A549 (cell line): ENCODE results near the gene TMEM151A. TPM values are rescaled to one million over a fixed set of nuclear protein-coding genes. Genes with fewer than 3 reads are reported as not detected.

Source experiments
- ATAC-seq, 2 experiments: fragments of 200-7000 bp in 1 of 2; fragments of >200 bp in 1 of 2; cut with Nextera tagmentation in 1 of 2; cut with Tn5 transposase in 1 of 2; 3 replicates each; pipeline versions ENCODE4 v1.8.0 to v1.9.1; 2018 to 2020; ENCODE audit warnings: mild to moderate bottlenecking in 1 of 2, moderate library complexity in 1 of 2
- CTCF ChIA-PET: fragments of 300-600 bp; sonication (Branson Sonifier 250); formaldehyde crosslinking; extraction: SDS; loops from one replicate; lab custom pipeline; 2021; ENCODE audit warnings: antibody characterized with exemption, inconsistent platforms; lab: Yijun Ruan, JAX
- POLR2A ChIA-PET: fragments of 350-600 bp; formaldehyde crosslinking; extraction: SDS; loops from one replicate; lab custom pipeline; 2021; ENCODE audit warnings: antibody characterized with exemption, inconsistent platforms; lab: Yijun Ruan, JAX
- DNase-seq, 2 experiments: peaks; one replicate each; pipeline versions ENCODE4 v3.0.0 to v3.0.0-alpha.2; 2011 to 2016; ENCODE audit warnings: low read depth in 1 of 2, low spot score in 1 of 2
- FAIRE-seq: peaks from 2 replicates; lab custom pipeline; 2011; peaks lifted over from hg19 to GRCh38; lab: Jason Lieb, UNC
- H3K27ac ChIP-seq, 2 experiments: fragments of >200 bp; sonication (Bioruptor Twin); formaldehyde crosslinking; 3 replicates each; pipeline ENCODE4 v1.5.1; 2016 to 2017
- H3K4me1 ChIP-seq: fragments of >200 bp; sonication (Bioruptor Twin); formaldehyde crosslinking; 3 replicates; pipeline ENCODE4 v1.6.1; 2016
- H3K4me2 ChIP-seq: fragments of >200 bp; sonication (Bioruptor Twin); formaldehyde crosslinking; 3 replicates; pipeline ENCODE4 v1.6.1; 2016
- H3K4me3 ChIP-seq: fragments of >200 bp; sonication (Bioruptor Twin); formaldehyde crosslinking; 3 replicates; pipeline ENCODE4 v1.5.1; 2016
- H3K9me3 ChIP-seq: fragments of >200 bp; sonication (Bioruptor Twin); formaldehyde crosslinking; 3 replicates; pipeline ENCODE4 v1.6.1; 2016
- CBX8 ChIP-seq: fragments of 200-600 bp; sonication (generic); IDR thresholded peaks from 2 replicates; pipeline ENCODE4 v1.6.1; 2016
- CEBPB ChIP-seq, 2 experiments: fragments of >200 bp in 1 of 2; sonication (Bioruptor Twin) in 1 of 2; formaldehyde crosslinking in 1 of 2; IDR thresholded peaks; 2 replicates each; pipeline ENCODE4 v1.6.1; 2012 to 2016
- CHD2 ChIP-seq: fragments of 150-350 bp; IDR thresholded peaks from 2 replicates; pipeline ENCODE4 v1.6.1; 2014; ENCODE audit warnings: low read length; ENCODE audit not compliant: partially characterized antibody
- CHD4 ChIP-seq: fragments of 200-600 bp; sonication (generic); IDR thresholded peaks from 2 replicates; pipeline ENCODE4 v1.6.1; 2016; ENCODE audit warnings: antibody characterized with exemption, mild to moderate bottlenecking, borderline replicate concordance
- EP300 ChIP-seq, 2 experiments: fragments of >200 bp; sonication (Bioruptor Twin); formaldehyde crosslinking; IDR thresholded peaks; 2 replicates in 1 of 2; 3 replicates in 1 of 2; pipeline ENCODE4 v1.6.1; 2016 to 2017
- ESRRA ChIP-seq: fragments of 150-350 bp; IDR thresholded peaks from 2 replicates; pipeline ENCODE4 v1.6.1; 2014; ENCODE audit warnings: mild to moderate bottlenecking, low read length, borderline replicate concordance
- FOSB ChIP-seq: fragments of 250-450 bp; sonication (Bioruptor Pico); IDR thresholded peaks from 2 replicates; pipeline ENCODE4 v1.5.0; 2020; ENCODE audit warnings: mild to moderate bottlenecking, moderate library complexity
- FOXS1 ChIP-seq: fragments of 250-450 bp; sonication (Bioruptor Pico); IDR thresholded peaks from 2 replicates; pipeline ENCODE4 v1.5.0; 2020; ENCODE audit warnings: mild to moderate bottlenecking, moderate library complexity
- HDAC2 ChIP-seq: fragments of 200-600 bp; sonication (generic); IDR thresholded peaks from 2 replicates; pipeline ENCODE4 v1.6.1; 2016
- HEYL ChIP-seq: fragments of 250-450 bp; sonication (Bioruptor Pico); IDR thresholded peaks from 2 replicates; pipeline ENCODE4 v1.8.0; 2021; ENCODE audit warnings: mild to moderate bottlenecking, moderate library complexity
- HOXB5 ChIP-seq: fragments of 250-450 bp; sonication (Bioruptor Pico); IDR thresholded peaks from 2 replicates; pipeline ENCODE4 v1.5.0; 2020; ENCODE audit warnings: mild to moderate bottlenecking, moderate library complexity
- JUN ChIP-seq, 2 experiments: fragments of >200 bp; sonication (Bioruptor Twin); formaldehyde crosslinking; IDR thresholded peaks; 2 replicates in 1 of 2; 3 replicates in 1 of 2; pipeline ENCODE4 v1.6.1; 2016 to 2017
- JUNB ChIP-seq: fragments of >200 bp; sonication (Bioruptor Twin); formaldehyde crosslinking; IDR thresholded peaks from 2 replicates; pipeline ENCODE4 v1.6.1; 2016
- NR3C1 ChIP-seq: fragments of >200 bp; sonication (Bioruptor Twin); formaldehyde crosslinking; IDR thresholded peaks from 3 replicates; pipeline ENCODE4 v1.6.1; 2017
- PHF8 ChIP-seq: fragments of 200-600 bp; sonication (generic); IDR thresholded peaks from 2 replicates; pipeline ENCODE4 v1.6.1; 2016; ENCODE audit warnings: low read depth, mild to moderate bottlenecking, antibody characterized with exemption, moderate library complexity, borderline replicate concordance
- POLR2A ChIP-seq: IDR thresholded peaks from 2 replicates; pipeline ENCODE4 v1.6.1; 2012; ENCODE audit warnings: mild to moderate bottlenecking, low read length
- POLR2AphosphoS2 ChIP-seq: conservative IDR thresholded peaks from 2 replicates; pipeline ENCODE4 v1.6.1; 2012; ENCODE audit warnings: low read length, improper control_type of control experiment, inconsistent platforms
- SREBF2 ChIP-seq: fragments of 450-650 bp; IDR thresholded peaks from 2 replicates; pipeline ENCODE4 v1.6.1; 2014; ENCODE audit warnings: mild to moderate bottlenecking, moderate library complexity
- TP53 ChIP-seq: fragments of 250-450 bp; sonication (Bioruptor Pico); IDR thresholded peaks from 2 replicates; pipeline ENCODE4 v1.5.0; 2021; ENCODE audit warnings: mild to moderate bottlenecking, moderate library complexity
- ZC3H11A ChIP-seq: fragments of 450-650 bp; IDR thresholded peaks from 2 replicates; pipeline ENCODE4 v1.6.1; 2014; ENCODE audit warnings: antibody characterized with exemption, mild to moderate bottlenecking
- ZSCAN20 ChIP-seq: fragments of 250-450 bp; sonication (Bioruptor Pico); IDR thresholded peaks from 2 replicates; pipeline ENCODE4 v1.8.0; 2022; ENCODE audit warnings: mild to moderate bottlenecking, moderate library complexity
- WGBS: methylation state at CpG from one replicate; pipeline ENCODE4 v1.1.6; 2017; ENCODE audit errors: missing lambda C conversion rate; 5-methylcytosine and 5-hydroxymethylcytosine counted together
- polyA plus RNA-seq, 4 experiments: library from polyadenylated mRNA; depleted of rRNA in 3 of 4; stranded (reverse); fragments of >200 nt; fragmentation: RNase III in 1 of 4; extraction: RNeasy Plus Mini Kit Qiagen cat#74134 plus additional on column Dnase treatment in 1 of 4; gene quantifications; 2 replicates in 3 of 4; 3 replicates in 1 of 4; pipeline ENCODE4 v1.2.3, GENCODE V29; 2011 to 2017
- TF ChIP-seq, protein P1 (sequence below): IDR thresholded peaks from 2 replicates; pipeline ENCODE4 v1.6.1; 2012
- TF ChIP-seq, protein P2 (sequence below): IDR thresholded peaks from 2 replicates; pipeline ENCODE4 v1.6.1; 2012
- TF ChIP-seq, protein P3 (sequence below): fragments of >200 bp; sonication (Bioruptor Twin); formaldehyde crosslinking; IDR thresholded peaks from 3 replicates; pipeline ENCODE4 v1.6.1; 2016
- TF ChIP-seq, protein P4 (sequence below): IDR thresholded peaks from 2 replicates; pipeline ENCODE4 v1.6.1; 2012; ENCODE audit warnings: low read depth, borderline replicate concordance

The TMEM151A gene
- polyA plus RNA-seq, 2 of the 4 experiments (the other 2 are of a cell fraction): 0.44 to 1.8 TPM

DNA sequence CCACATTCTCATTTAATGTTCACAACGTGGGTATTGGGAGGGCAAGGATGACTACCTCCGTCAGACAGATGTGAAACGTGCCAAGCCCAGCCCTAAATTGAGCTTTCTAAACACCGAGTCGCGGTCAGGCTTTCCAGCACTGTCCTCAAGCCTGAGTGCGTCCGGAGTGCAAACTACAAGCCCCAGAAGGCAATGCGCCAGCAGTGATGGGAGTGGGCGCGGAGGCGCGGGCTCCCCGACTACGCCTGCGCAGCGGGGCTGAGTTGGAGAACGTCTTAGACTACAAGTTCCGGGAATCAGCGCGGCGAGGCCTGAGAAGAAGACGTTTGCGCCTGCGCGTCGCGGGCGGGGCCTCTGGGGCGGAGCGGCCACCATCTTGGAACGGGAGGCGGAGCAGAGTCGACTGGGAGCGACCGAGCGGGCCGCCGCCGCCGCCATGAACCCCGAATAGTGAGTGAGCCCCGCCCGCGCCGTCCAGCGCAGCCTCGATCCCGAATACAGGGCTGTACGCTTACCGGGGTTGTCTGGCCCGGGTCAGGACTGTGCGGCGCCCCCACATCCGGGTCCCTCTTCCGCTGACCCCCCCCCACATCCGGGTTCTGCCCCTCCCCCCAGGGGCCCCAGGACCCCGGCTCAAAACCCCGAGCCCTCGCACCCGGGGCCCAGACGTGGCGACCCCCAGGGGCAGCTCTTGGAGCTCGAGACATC lies 23.3 kb upstream of the TMEM151A start, which contains the start of gene RAB1B:
Gene RAB1B, plus strand, starts transcription at position 396 of the 708 bp plus-strand sequence. Its CDS starts 41 bp downstream, at position 437.
- DNase-seq (peak; percentile 94 to 99), ATAC-seq (peak; percentile 67 to 88), FAIRE-seq (peak; percentile 72)
- Histone ChIP-seq H3K4me3 (peak within 1 kb of the TSS; percentile 93), H3K4me2 (peak within 1 kb of the TSS; percentile 94), H3K9me3 (no peaks in the 10 kb centered on the region), H3K27ac (peak within 1 kb of the TSS; percentile 91 to 97), H3K4me1 (peaks cover 19% of the 10 kb centered on the region)
- WGBS: 1% methylated on average over 31 of the region's 64 CpGs
- peak in 1 of 2 experiments; percentile 93 for TF ChIP-seq JUN (IDR thresholded peaks at IDR 0.05)
- TF ChIP-seq, protein P1, sequence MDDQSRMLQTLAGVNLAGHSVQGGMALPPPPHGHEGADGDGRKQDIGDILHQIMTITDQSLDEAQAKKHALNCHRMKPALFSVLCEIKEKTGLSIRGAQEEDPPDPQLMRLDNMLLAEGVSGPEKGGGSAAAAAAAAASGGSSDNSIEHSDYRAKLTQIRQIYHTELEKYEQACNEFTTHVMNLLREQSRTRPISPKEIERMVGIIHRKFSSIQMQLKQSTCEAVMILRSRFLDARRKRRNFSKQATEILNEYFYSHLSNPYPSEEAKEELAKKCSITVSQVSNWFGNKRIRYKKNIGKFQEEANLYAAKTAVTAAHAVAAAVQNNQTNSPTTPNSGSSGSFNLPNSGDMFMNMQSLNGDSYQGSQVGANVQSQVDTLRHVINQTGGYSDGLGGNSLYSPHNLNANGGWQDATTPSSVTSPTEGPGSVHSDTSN: peak; percentile 49; the same call in 1 of the 2 replicates
- peak; percentile 9; the same call in 1 of the 2 replicates for TF ChIP-seq POLR2A
- TF ChIP-seq, protein P2, sequence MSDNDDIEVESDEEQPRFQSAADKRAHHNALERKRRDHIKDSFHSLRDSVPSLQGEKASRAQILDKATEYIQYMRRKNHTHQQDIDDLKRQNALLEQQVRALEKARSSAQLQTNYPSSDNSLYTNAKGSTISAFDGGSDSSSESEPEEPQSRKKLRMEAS: 0 out of 2 replicates have a peak, but pooled peaks have one; percentile 22
- TF ChIP-seq CBX8: no peak
- CTCF ChIA-PET: interaction anchor here (0.7 to 2.8 kb wide), 3 partner anchors 8 to 46 kb away, joined by 4 to 13 read pairs (median 5); no protein-coding TSS in a partner anchor
- POLR2A ChIA-PET: interaction anchor here (0.6 to 1.6 kb wide), 4 partner anchors 9 to 21 kb away, joined by 3 to 6 read pairs (median 5); partner anchors contain the start of genes CNIH2 and YIF1A

DNA sequence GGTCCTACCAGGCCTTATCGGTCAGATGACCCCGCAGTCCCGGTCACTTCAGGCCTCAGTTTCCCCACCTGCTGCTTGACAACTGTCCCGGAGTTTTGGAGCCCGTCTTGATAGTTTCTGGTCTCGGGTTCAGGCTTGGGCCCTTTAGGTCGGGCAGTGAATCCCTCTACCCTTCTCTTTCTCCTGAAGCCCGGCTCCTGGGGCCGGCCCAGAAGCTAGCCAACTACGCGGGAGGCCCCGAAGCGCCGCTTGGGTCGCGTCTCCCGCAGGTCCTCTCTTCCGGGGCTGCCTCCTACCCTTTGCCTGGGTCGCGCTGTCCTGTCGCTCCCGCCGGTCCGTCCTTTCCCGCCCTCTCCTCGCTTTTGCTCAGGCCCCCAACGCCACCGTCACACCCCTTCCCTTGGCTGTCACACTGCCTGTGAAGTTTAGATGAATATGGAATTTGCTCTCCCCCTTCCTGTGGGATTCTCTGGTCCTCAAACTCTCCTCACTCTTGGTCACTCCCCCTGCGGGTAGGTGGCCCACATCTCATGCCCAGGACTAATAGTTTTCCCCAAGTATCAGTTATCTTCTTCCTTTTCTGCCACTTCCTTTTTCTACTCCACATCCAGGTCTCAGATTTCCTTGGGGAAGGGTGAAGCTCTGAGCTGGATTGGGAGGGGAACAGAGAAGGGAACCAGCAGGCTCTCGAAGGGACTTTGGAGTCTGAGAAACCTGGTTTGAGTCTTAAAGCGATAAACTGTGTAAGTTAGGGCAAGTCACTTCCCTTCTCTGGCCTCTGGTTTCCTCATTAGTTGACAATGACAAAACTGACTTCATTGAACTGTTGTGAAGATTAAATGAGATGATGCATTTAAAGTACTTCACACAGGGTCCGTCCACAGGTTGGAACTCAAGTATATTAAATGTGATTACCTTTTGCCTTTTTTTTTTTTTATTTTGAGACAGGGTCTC lies 22.5 kb upstream of the TMEM151A start:
- DNase-seq (peak; percentile 45 to 61), FAIRE-seq (no peak), ATAC-seq (peak in 1 of 2 experiments; percentile 1; a peak in 2 of 6 replicates)
- 7% methylated on average over 32 of the region's 32 CpGs for WGBS
- peak overlapping the region; percentile 91 to 97 for H3K27ac ChIP-seq
- peaks cover 19% of the 10 kb centered on the region for H3K4me1 ChIP-seq
- CTCF ChIA-PET: interaction anchor here (1.6 kb wide), 1 partner anchor 9 kb away, joined by 5 read pairs; no protein-coding TSS in a partner anchor
- TF ChIP-seq, protein P3, sequence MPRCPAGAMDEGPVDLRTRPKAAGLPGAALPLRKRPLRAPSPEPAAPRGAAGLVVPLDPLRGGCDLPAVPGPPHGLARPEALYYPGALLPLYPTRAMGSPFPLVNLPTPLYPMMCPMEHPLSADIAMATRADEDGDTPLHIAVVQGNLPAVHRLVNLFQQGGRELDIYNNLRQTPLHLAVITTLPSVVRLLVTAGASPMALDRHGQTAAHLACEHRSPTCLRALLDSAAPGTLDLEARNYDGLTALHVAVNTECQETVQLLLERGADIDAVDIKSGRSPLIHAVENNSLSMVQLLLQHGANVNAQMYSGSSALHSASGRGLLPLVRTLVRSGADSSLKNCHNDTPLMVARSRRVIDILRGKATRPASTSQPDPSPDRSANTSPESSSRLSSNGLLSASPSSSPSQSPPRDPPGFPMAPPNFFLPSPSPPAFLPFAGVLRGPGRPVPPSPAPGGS: no peak
- TF ChIP-seq FOSB (CRISPR knock-in tag) (no peak), PHF8 (peak; percentile 57; the same call in 1 of the 2 replicates), JUN (IDR thresholded peaks at IDR 0.05) (0 out of 5 replicates have a peak, but pooled peaks of 1 of the 2 experiments have one; percentile 40), POLR2A (no peak)
- H3K4me3 ChIP-seq: peak overlapping the region; percentile 93
- POLR2A ChIA-PET: interaction anchor here (1.0 to 1.2 kb wide), 2 partner anchors 11 to 43 kb away, joined by 3 to 6 read pairs; no protein-coding TSS in a partner anchor
- H3K4me2 ChIP-seq: peak overlapping the region; percentile 94
- H3K9me3 ChIP-seq: no peaks in the 10 kb centered on the region

DNA sequence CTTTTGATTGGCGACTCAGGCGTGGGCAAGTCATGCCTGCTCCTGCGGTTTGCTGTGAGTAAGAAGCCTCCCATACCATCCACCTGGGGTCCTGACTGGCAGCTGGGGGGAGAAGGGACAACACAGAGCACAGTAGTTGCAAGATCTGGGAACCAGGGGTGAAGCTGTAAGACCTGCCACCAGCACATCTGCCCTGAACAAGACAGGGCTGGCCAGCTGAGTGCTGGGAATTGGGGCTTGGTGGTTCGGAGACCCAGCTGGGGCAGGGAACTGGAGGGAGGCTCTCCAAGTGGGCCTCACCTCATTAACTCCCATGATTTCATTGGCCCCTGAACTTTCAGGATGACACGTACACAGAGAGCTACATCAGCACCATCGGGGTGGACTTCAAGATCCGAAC lies 19.9 kb upstream of the TMEM151A start:
- Histone ChIP-seq H3K4me3 (no peak overlapping the region), H3K4me2 (no peak overlapping the region), H3K4me1 (peaks cover 14% of the 10 kb centered on the region)
- 94% methylated on average over 7 of the region's 7 CpGs for whole genome bisulfite sequencing
- no peak for TF ChIP-seq HEYL (CRISPR knock-in tag)
- no peak for TF ChIP-seq HDAC2
- TF ChIP-seq, all 56 proteins: peak for 0
- FAIRE-seq (no peak), DNase-seq (no peak), ATAC-seq (no peak)
- POLR2A ChIA-PET: no interaction called here
- Histone ChIP-seq H3K27ac (no peak overlapping the region), H3K9me3 (no peaks in the 10 kb centered on the region)
- CTCF ChIA-PET: interaction anchor here (0.7 to 1.2 kb wide), 3 partner anchors 10 to 50 kb away, joined by 3 to 4 read pairs (median 4); no protein-coding TSS in a partner anchor

DNA sequence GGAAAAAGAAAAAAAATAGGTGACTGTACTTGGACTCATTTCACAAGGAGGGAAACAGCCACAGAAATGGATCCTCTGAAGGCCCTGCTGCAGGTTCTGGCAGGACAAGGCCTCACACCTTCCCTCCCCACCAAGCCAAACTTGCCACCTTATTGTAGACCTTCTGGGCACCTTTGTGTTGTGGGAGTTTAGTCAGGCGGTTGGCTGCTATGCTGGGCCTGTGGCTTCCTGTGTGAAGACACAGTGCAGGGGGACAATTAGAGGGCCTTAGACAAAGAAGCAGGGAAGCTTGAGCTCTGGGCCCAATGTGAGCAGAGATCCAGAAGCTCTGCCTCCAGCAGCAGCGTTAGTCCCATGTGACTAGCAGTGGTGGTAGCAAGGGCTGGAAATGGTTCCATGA lies 19.1 kb upstream of the TMEM151A start:
- Histone ChIP-seq H3K27ac (no peak overlapping the region), H3K4me3 (no peak overlapping the region), H3K4me2 (no peak overlapping the region), H3K9me3 (no peaks in the 10 kb centered on the region), H3K4me1 (peaks cover 8% of the 10 kb centered on the region; the same call in 2 of the 3 replicates)
- DNase-seq (no peak), FAIRE-seq (no peak), ATAC-seq (no peak)
- WGBS: 80% methylated on average over 2 of the region's 2 CpGs
- CTCF ChIA-PET: interaction anchor here (0.9 to 1.2 kb wide), 3 partner anchors 39 to 205 kb away, joined by 3 to 4 read pairs (median 3); partner anchors contain the start of gene RIN1
- POLR2A ChIA-PET: interaction anchor here (1.0 kb wide), 1 partner anchor 17 kb away, joined by 3 read pairs; the partner anchor contains the start of gene YIF1A
- TF ChIP-seq JUN (IDR thresholded peaks at IDR 0.05) (no peak), NR3C1 (no peak), SREBF2 (no peak), HOXB5 (CRISPR knock-in tag) (no peak), CEBPB (IDR thresholded peaks at IDR 0.05) (no peak), ESRRA (no peak), CHD2 (no peak), EP300 (IDR thresholded peaks at IDR 0.05) (no peak), POLR2AphosphoS2 (no peak), TP53 (CRISPR knock-in tag) (no peak), CHD4 (no peak), ZSCAN20 (CRISPR knock-in tag) (no peak), FOXS1 (no peak), JUNB (no peak), ZC3H11A (no peak)
- TF ChIP-seq, protein P4, sequence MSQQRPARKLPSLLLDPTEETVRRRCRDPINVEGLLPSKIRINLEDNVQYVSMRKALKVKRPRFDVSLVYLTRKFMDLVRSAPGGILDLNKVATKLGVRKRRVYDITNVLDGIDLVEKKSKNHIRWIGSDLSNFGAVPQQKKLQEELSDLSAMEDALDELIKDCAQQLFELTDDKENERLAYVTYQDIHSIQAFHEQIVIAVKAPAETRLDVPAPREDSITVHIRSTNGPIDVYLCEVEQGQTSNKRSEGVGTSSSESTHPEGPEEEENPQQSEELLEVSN: no peak
